MG63 (cell line): Measurements from ENCODE around the gene PFKP. TPM values are rescaled to one million over a fixed set of nuclear protein-coding genes. Genes with fewer than 3 reads are reported as not detected.

Source experiments
- DNase-seq: peaks from one replicate; pipeline ENCODE4 v3.0.0-alpha.2; 2020
- H3K27me3 ChIP-seq: fragments of 250-450 bp; sonication (Bioruptor Pico); 2 replicates; pipeline ENCODE4 v1.5.1; 2020; ENCODE audit warnings: mild to moderate bottlenecking, moderate library complexity
- H3K36me3 ChIP-seq: fragments of 250-450 bp; sonication (Bioruptor Pico); 2 replicates; pipeline ENCODE4 v1.5.1; 2020; ENCODE audit warnings: mild to moderate bottlenecking, moderate library complexity
- H3K4me3 ChIP-seq: fragments of 250-450 bp; sonication (Bioruptor Pico); 2 replicates; pipeline ENCODE4 v1.5.1; 2020; ENCODE audit warnings: mild to moderate bottlenecking, moderate library complexity
- H3K9me3 ChIP-seq: fragments of 250-450 bp; sonication (Bioruptor Pico); 2 replicates; pipeline ENCODE4 v1.5.1; 2020; ENCODE audit warnings: mild to moderate bottlenecking, moderate library complexity
- total RNA-seq: library from RNA; depleted of rRNA; stranded (reverse); fragments of >200 nt; shearing (Covaris generic); gene quantifications from 2 replicates; pipeline ENCODE4 v1.2.3, GENCODE V29; 2014; ENCODE audit warnings: low replicate concordance

Gene PFKP
- total RNA-seq, 1 experiment from 2014 or later, result 183 TPM

GRCh38 chr10:3116508-3117100 lies 49.3 kb downstream of the PFKP start:
- no peak for DNase-seq
- Histone ChIP-seq H3K27me3 (no peaks in the 10 kb centered on the region), H3K4me3 (no peak overlapping the region), H3K36me3 (peaks cover 62% of the 10 kb centered on the region), H3K9me3 (no peaks in the 10 kb centered on the region)

- no peaks in the 10 kb centered on the region for H3K9me3 ChIP-seq
- no peak for DNase-seq
- no peaks in the 10 kb centered on the region for H3K27me3 ChIP-seq
- H3K4me3 ChIP-seq, result no peak overlapping the region
- H3K36me3 ChIP-seq, result peaks cover 59% of the 10 kb centered on the region
Observed at GRCh38 chr10:3117486-3117885, 50.1 kb downstream of the PFKP start.

GRCh38 chr10:3118641-3119091 lies 51.3 kb downstream of the PFKP start:
- DNase-seq, result no peak
- H3K36me3 ChIP-seq, result peaks cover 55% of the 10 kb centered on the region

GRCh38 chr10:3119796-3120459 lies 52.6 kb downstream of the PFKP start:
- Histone ChIP-seq H3K36me3 (peaks cover 52% of the 10 kb centered on the region), H3K9me3 (no peaks in the 10 kb centered on the region), H3K4me3 (no peak overlapping the region), H3K27me3 (no peaks in the 10 kb centered on the region)
- DNase-seq, result peak; percentile 41

More at GRCh38 chr10:3118641-3119091, 51.3 kb downstream of the PFKP start:
- Histone ChIP-seq H3K9me3 (no peaks in the 10 kb centered on the region), H3K4me3 (no peak overlapping the region), H3K27me3 (no peaks in the 10 kb centered on the region)

- DNase-seq, result no peak
- H3K4me3 ChIP-seq, result no peak overlapping the region
- no peaks in the 10 kb centered on the region for H3K9me3 ChIP-seq
- no peaks in the 10 kb centered on the region for H3K27me3 ChIP-seq
- H3K36me3 ChIP-seq, result peaks cover 55% of the 10 kb centered on the region
Observed at GRCh38 chr10:3122034-3122433, 54.7 kb downstream of the PFKP start.

GRCh38 chr10:3122486-3123205 lies 55.3 kb downstream of the PFKP start:
- Histone ChIP-seq H3K9me3 (no peaks in the 10 kb centered on the region), H3K4me3 (no peak overlapping the region), H3K27me3 (no peaks in the 10 kb centered on the region), H3K36me3 (peaks cover 54% of the 10 kb centered on the region)
- DNase-seq, result no peak

- no peak for DNase-seq
- H3K4me3 ChIP-seq, result no peak overlapping the region
- H3K9me3 ChIP-seq, result no peaks in the 10 kb centered on the region
- H3K36me3 ChIP-seq, result peaks cover 55% of the 10 kb centered on the region
- H3K27me3 ChIP-seq, result no peaks in the 10 kb centered on the region
Observed at GRCh38 chr10:3123571-3124411, 56.4 kb downstream of the PFKP start.

- Histone ChIP-seq H3K27me3 (no peaks in the 10 kb centered on the region), H3K4me3 (no peak overlapping the region), H3K9me3 (no peaks in the 10 kb centered on the region), H3K36me3 (peaks cover 51% of the 10 kb centered on the region)
- DNase-seq, result no peak
Observed at GRCh38 chr10:3124412-3125175, 57.2 kb downstream of the PFKP start.

GRCh38 chr10:3125527-3126170 lies 58.3 kb downstream of the PFKP start:
- Histone ChIP-seq H3K4me3 (no peak overlapping the region), H3K27me3 (no peaks in the 10 kb centered on the region), H3K36me3 (peaks cover 51% of the 10 kb centered on the region), H3K9me3 (no peaks in the 10 kb centered on the region)
- DNase-seq, result no peak

- no peak for DNase-seq
- H3K36me3 ChIP-seq, result peaks cover 45% of the 10 kb centered on the region
- H3K27me3 ChIP-seq, result no peaks in the 10 kb centered on the region
- no peak overlapping the region for H3K4me3 ChIP-seq
- H3K9me3 ChIP-seq, result no peaks in the 10 kb centered on the region
Observed at GRCh38 chr10:3126249-3126648, 58.9 kb downstream of the PFKP start.

- Histone ChIP-seq H3K9me3 (no peaks in the 10 kb centered on the region), H3K27me3 (no peaks in the 10 kb centered on the region), H3K4me3 (no peak overlapping the region), H3K36me3 (peaks cover 48% of the 10 kb centered on the region)
- DNase-seq, result no peak
Observed at GRCh38 chr10:3126741-3127346, 59.5 kb downstream of the PFKP start.

GRCh38 chr10:3127921-3128320 lies 60.6 kb downstream of the PFKP start:
- DNase-seq, result no peak
- peaks cover 48% of the 10 kb centered on the region for H3K36me3 ChIP-seq
- H3K4me3 ChIP-seq, result no peak overlapping the region
- no peaks in the 10 kb centered on the region for H3K9me3 ChIP-seq
- no peaks in the 10 kb centered on the region for H3K27me3 ChIP-seq

GRCh38 chr10:3128379-3129130 lies 61.2 kb downstream of the PFKP start:
- peaks cover 54% of the 10 kb centered on the region for H3K36me3 ChIP-seq
- H3K4me3 ChIP-seq, result no peak overlapping the region
- H3K9me3 ChIP-seq, result no peaks in the 10 kb centered on the region
- H3K27me3 ChIP-seq, result no peaks in the 10 kb centered on the region
- DNase-seq, result no peak

GRCh38 chr10:3129581-3130340 lies 62.4 kb downstream of the PFKP start:
- H3K4me3 ChIP-seq, result no peak overlapping the region
- no peaks in the 10 kb centered on the region for H3K9me3 ChIP-seq
- no peak for DNase-seq
- no peaks in the 10 kb centered on the region for H3K27me3 ChIP-seq
- peaks cover 64% of the 10 kb centered on the region for H3K36me3 ChIP-seq
